Inferior parietal cortex (tissue), 1 donor: Measurements from ENCODE around the gene ACY1.
"Not testable (repeated sequence)": the region's sequence is repeated elsewhere in the genome, so short reads cannot be mapped to it uniquely, and the experiment has no call there.

Experiments
- DNase-seq: peaks from one replicate; pipeline ENCODE4 v3.0.0-alpha.2; 2016; ENCODE audit errors: extremely low spot score

ACY1 gene

DNA sequence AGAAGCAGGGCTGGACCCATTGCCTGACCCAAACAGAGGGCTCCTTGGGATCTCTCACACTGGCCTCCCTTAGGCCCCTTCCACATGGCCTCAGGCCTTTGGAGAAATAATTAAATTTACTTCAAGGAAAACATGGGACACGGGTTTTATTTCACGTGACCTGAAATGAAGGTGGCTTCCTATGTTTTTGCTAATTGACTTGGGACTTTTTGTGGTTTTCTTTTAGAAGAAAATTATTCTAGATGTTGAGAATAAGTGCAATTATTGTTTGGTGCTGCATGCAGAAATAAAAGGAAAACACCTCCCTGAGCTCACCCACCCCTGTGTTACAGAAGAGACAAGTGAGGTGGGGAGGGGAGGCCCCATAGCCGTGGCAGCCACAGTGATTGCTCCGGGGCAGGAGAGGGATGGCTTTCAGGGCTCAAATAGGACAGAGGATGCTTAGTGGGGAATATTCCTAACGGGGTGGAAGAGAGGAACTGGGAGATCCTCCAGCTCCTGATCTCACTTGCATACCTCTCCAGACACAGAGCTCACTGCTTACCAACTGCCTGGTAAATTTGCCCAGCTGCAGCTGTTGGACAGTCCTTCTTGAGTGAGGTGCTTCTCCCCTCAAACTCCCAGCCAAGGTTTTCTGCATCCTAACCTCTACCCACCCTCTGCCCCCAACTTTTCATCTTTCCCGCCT is 41.6 kb downstream of the ACY1 start:
- DNase-seq, result no peak

DNA sequence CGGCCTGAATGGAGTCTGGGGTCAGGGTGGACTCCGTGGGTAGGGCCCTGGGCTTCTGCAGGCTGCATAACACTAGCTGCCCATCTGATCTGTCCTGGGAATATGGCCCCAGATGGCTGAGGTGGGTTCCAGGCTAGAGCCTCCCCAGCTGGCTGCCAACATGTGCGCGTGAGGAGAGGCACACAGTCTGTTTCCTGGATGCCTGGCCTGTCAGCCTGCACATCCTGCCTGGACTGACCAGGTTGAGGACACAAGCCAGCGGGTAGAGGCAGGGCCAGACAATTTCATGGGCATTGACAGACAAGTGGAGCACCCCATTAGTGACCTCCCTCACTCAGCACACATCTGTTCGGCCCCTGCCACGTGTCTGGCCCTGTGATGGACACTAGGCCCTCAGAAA is 42.1 kb downstream of the ACY1 start:
- no peak for DNase-seq

GRCh38 chr3:52026041-52026440 is 42.7 kb downstream of the ACY1 start:
- DNase-seq, result no peak

DNA sequence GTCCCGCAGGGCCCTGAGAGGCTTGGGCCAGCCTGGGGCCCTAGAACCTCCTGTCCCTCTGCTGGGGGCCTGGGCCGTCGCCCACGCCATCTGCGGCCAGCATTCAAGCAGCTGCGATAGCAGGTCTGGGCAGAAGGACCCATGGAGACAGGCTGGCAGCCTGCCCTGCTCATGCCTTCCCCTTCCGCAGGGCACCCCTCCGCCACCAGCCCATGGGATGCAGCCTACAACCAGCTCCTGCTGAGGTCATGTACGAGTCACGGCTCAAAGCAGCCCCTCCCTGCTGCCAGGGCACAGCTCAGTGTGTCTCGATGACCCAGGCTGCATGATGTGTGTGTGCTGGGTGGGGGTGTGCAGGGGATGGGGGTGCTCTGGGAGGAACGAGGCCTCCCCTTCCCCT is 45.2 kb downstream of the ACY1 start:
- DNase-seq, result no peak

- no peak for DNase-seq
Measured at GRCh38 chr3:52029053-52029452, 45.7 kb downstream of the ACY1 start.

DNA sequence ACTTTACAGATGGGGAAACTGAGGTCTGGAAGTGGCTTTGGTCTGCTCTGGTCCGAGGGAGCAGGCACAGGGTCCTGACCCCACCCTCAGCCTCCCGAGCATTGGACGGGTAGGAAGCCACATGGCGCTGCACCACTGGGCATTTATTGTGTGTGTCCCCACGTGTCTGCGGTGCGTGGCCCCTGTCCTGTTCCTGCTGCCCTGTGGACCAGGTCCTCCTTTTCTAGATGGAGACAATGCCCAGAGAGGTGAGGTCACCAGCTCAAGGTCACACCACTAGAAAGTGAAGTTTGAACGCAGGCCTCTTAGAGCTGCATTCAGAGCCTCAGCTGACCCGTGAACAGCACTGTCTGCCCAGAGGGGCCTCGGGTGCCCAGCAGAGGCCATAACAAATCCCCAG is 46.2 kb downstream of the ACY1 start:
- no peak for DNase-seq

DNA sequence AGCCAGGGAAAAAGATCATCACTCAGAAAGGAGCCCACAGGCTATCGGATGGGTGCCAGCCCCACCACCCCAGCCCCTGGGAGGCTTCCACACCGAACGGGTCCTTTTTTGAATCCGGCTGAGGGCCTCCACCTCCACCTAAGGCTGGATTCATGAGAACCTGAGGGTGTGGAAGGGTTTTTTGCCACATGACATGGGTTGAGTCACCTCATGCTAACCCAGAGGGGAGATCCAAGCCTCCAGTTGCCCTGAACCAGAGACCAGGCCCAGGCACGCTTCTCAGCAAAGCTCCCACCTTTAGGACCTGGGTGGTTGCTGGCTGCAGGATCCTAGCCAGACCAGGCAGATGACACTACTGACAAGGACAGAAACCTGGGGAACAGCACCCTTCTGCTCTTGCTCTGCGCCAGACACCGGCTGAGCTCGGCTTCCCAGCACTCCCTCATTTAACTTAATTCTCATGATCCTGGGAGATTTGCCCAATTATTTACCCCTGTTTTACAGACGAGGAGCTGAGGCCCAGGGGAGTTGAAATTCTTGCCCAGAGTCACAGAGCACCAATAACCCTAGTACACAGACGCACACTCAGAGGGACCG is 47.5 kb downstream of the ACY1 start:
- no peak for DNase-seq

DNA sequence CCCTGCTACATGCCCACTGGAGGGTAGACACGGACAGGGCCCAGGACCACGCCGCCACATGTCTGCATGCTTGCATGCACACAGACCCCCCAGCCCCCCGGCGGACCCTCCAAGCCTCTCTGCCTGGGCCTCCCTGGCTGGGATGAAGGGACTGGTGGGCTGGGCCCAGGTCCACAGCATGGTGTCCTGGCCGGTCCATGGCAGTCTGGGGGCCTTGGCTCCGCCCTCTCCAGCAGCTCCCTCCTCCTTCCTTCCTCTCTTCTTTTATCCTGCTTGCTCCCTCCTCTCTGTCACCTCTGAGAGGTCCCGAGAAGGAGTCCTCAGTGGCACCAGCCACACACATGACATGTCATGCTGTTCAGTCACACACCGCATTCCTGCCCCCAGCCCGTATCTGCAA is 48.6 kb downstream of the ACY1 start:
- DNase-seq, result no peak

- no peak for DNase-seq
Measured at GRCh38 chr3:52032702-52033408, 49.5 kb downstream of the ACY1 start.

GRCh38 chr3:52033748-52034147 is 50.4 kb downstream of the ACY1 start:
- DNase-seq, result not testable (repeated sequence)

GRCh38 chr3:52034212-52034611 is 50.9 kb downstream of the ACY1 start:
- DNase-seq, result no peak

DNA sequence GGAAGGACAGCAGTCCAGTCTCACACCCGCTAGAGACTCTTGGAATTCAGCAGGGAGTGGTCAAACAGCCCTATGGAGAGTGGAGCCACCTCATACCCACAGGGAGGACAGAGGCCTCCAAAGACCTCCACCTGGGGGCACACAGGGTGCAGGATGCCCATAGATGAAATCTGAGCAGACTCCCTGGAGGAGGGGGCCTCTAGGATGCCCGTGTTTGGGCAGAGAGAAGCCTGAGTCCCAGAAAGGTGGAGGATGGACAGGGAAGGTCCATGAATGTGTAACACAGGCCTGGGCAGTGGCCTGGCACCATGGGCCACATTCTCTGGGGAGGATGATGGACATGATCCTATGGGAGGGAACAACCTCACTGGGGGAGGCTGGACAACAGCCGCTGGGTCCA is 51.3 kb downstream of the ACY1 start:
- DNase-seq, result no peak

DNA sequence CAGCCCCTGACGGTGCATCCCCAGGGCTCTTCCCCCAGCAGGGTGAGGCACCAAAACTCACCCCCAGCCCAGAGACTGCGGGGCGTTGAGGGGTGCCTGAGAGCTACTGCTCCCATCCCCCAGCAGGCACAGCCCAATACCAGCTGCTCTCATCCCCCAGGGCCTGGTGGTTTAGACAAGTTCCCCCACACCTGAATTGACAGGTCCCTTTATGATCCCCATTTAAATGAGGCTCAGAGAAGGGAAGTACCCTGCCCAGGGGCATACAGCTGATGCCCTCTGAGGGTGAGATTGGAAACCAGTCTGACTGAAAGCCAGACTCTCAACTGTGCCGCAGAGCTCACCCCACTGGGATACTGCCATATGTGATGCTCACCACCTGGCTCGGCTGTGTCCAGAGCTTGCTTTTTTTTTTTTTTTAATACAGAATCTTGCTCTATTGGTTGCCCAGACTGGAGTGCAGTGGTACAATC is 52.9 kb downstream of the ACY1 start:
- no peak for DNase-seq

- DNase-seq, result no peak
Measured at GRCh38 chr3:52036829-52037228, 53.5 kb downstream of the ACY1 start.

DNA sequence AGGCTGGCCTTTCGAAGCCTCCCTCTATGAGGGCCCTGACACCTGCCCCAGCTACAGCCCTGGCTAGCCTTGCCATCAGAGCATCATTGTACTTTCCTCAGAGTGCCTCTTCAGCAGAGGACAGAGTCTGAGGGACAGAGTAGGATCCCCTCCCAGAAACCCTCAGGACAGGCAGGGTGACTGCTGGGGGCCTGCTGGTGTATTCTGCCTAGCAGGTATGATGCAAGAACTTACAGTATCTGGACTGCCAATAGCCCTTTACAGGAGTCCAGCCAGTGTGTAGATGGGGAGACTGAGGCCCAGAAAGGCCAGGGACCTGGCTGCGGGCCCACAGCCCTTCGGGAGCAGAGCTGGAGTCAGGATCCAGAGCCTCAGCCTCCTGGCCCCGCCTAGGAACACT is 54.0 kb downstream of the ACY1 start:
- DNase-seq, result no peak

DNA sequence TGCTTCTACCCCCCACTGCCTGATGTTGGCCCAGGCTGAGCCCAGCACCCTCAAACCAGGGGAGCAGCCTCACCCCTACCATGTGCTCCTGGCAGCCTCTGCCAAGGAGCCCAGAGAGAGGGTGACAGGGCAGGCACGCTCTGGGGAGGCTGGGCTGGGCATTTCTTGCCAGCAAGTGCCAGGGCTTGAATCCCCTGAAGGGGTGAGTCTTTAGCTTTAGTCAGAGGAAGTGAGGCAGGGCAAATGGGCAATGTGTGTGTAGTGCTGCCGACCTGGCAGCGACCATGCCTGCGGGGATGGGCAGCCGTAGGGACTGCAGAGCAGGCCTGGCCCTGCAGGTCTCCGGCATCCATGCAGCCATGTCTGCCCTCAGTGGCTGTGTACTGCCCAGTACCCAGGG is 54.9 kb downstream of the ACY1 start:
- DNase-seq, result no peak
